Stimulated activated effector memory CD8-positive, alpha-beta T cell treated with anti-CD3 and anti-CD28 coated beads, Interleukin-12 subunit alpha, Interleukin-12 subunit beta, amount 100 ng/mL, for 72 hours (primary cell): ENCODE measurements around the gene FER.
"Not testable (repeated sequence)": the region's sequence is repeated elsewhere in the genome, so short reads cannot be mapped to it uniquely, and the experiment has no call there.

ENCODE experiments used
- ATAC-seq: fragments of 150-1000 bp; cut with Tn5 transposase; 2 replicates; pipeline ENCODE4 v1.10.0; 2021
- DNase-seq, 2 donors: peaks; one replicate each; pipeline ENCODE4 v3.0.0; 2021 to 2022; ENCODE audit warnings: low spot score in 2 of 2
- H3K27ac Mint-ChIP-seq: one replicate; pipeline ENCODE4 v1.8.0; 2022; ENCODE audit warnings: mild to moderate bottlenecking, mixed read lengths
- H3K36me3 Mint-ChIP-seq: one replicate; pipeline ENCODE4 v1.8.0; 2022; ENCODE audit warnings: mild to moderate bottlenecking, mixed read lengths
- H3K4me1 Mint-ChIP-seq: one replicate; pipeline ENCODE4 v1.8.0; 2022; ENCODE audit warnings: mixed read lengths
- H3K4me3 Mint-ChIP-seq: one replicate; pipeline ENCODE4 v1.8.0; 2022; ENCODE audit warnings: mild to moderate bottlenecking, mixed read lengths
- H3K9me3 Mint-ChIP-seq: one replicate; pipeline ENCODE4 v1.8.0; 2022; ENCODE audit warnings: mixed read lengths

The FER gene

GRCh38 chr5:108801776-108802175 lies 54.1 kb downstream of the FER start:
- Mint-ChIP-seq H3K4me1 (no peaks in the 10 kb centered on the region), H3K4me3 (no peak overlapping the region), H3K36me3 (no peaks in the 10 kb centered on the region), H3K9me3 (peaks cover 10% of the 10 kb centered on the region), H3K27ac (no peak overlapping the region)
- DNase-seq (no peak), ATAC-seq (peak; percentile 98)

- peaks cover 12% of the 10 kb centered on the region for H3K9me3 Mint-ChIP-seq
Observed at GRCh38 chr5:108810717-108811116, 63.0 kb downstream of the FER start.

GRCh38 chr5:108813673-108814072 lies 66.0 kb downstream of the FER start:
- DNase-seq (no peak), ATAC-seq (no peak)
- no peaks in the 10 kb centered on the region for H3K4me1 Mint-ChIP-seq
- peaks cover 2% of the 10 kb centered on the region for H3K9me3 Mint-ChIP-seq
- H3K36me3 Mint-ChIP-seq, result no peaks in the 10 kb centered on the region
- no peak overlapping the region for H3K27ac Mint-ChIP-seq
- no peak overlapping the region for H3K4me3 Mint-ChIP-seq

More at GRCh38 chr5:108810717-108811116, 63.0 kb downstream of the FER start:
- H3K4me1 Mint-ChIP-seq, result no peaks in the 10 kb centered on the region
- no peak overlapping the region for H3K27ac Mint-ChIP-seq
- DNase-seq (no peak), ATAC-seq (no peak)
- H3K36me3 Mint-ChIP-seq, result no peaks in the 10 kb centered on the region
- H3K4me3 Mint-ChIP-seq, result no peak overlapping the region

DNA sequence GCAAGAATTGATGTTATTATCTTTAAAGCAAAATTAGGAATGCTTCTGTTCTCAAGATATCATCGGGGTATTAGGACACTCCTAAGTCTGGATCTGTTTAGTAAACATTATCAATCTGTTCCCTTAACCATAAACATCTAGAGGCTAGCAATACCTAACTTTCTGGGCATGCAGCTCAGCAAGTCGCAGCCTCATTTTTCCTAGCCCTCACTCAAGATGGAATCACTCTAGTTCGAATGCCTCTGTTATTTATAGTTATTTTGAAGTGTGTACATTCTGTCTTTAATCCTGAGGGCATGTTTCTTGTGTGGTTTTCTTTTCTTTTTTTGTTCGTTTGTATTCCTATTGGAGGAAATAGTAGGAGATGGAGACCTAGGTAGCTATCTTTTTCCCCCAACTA lies 66.9 kb downstream of the FER start:
- no peak overlapping the region for H3K4me3 Mint-ChIP-seq

DNA sequence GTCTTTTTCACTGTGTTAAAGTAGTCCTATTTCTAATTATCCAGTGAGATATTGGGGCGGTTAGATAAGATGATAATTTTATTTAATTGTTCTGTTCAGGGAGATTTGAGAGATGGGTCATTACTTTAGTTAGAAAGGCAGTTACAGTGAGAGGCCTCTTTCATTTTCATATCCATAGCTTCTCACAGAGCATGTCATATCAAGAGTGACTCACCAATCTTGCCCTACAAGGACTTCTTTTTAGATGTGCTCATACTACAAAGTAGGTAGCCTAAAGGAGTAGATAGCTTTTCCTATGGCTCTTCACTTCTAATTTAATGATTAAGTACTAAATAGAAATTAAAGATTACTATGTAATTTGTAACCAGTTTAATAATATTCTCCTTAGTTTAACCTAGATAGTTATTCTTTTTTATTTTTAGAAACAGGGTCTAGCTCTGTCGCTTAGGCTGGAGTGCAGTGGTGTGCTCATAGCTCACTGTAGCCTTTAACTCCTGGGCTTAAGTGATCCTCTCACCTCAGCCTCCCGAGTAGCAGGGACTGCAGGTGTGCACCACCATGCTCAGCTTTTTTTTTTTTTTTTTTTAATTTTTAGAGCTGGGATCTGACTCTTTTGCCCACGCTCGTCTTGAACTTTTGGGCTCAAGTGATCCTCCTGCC lies 71.0 kb downstream of the FER start:
- no peaks in the 10 kb centered on the region for H3K9me3 Mint-ChIP-seq
- no peak overlapping the region for H3K4me3 Mint-ChIP-seq
- ATAC-seq (peak; percentile 100), DNase-seq (no peak)
- no peaks in the 10 kb centered on the region for H3K4me1 Mint-ChIP-seq
- no peaks in the 10 kb centered on the region for H3K36me3 Mint-ChIP-seq
- peak overlapping the region; percentile 30 for H3K27ac Mint-ChIP-seq

More for the DNA sequence above, 66.9 kb downstream of the FER start:
- H3K36me3 Mint-ChIP-seq, result no peaks in the 10 kb centered on the region
- ATAC-seq (no peak), DNase-seq (no peak)
- no peaks in the 10 kb centered on the region for H3K4me1 Mint-ChIP-seq
- H3K27ac Mint-ChIP-seq, result no peak overlapping the region
- H3K9me3 Mint-ChIP-seq, result peaks cover 2% of the 10 kb centered on the region

DNA sequence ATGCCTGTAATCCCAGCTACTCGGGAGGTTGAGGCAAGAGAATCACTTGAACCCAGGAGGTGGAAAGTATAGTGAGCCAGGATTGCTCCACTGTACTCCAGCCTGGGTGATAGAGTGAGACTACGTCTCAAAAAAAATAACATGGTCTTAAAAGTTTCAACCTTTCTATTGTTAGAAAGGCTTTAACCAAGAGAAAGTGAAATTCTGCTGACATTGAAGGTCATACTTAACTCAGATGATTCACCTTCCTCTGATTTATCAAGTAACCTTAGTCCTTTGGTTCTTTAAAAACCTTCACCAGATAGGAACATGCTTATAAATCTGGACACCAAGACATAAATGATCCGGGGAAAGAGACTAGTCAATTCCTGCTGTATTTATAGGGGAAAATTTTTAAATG lies 73.3 kb downstream of the FER start:
- Mint-ChIP-seq H3K4me1 (no peaks in the 10 kb centered on the region), H3K4me3 (no peak overlapping the region), H3K27ac (no peak overlapping the region), H3K36me3 (no peaks in the 10 kb centered on the region), H3K9me3 (no peaks in the 10 kb centered on the region)
- no peak for ATAC-seq
- no peak for DNase-seq

GRCh38 chr5:108822211-108822947 lies 74.7 kb downstream of the FER start:
- H3K36me3 Mint-ChIP-seq, result no peaks in the 10 kb centered on the region
- H3K4me3 Mint-ChIP-seq, result no peak overlapping the region
- no peak for ATAC-seq
- H3K4me1 Mint-ChIP-seq, result no peaks in the 10 kb centered on the region
- no peaks in the 10 kb centered on the region for H3K9me3 Mint-ChIP-seq
- no peak overlapping the region for H3K27ac Mint-ChIP-seq
- no peak for DNase-seq

DNA sequence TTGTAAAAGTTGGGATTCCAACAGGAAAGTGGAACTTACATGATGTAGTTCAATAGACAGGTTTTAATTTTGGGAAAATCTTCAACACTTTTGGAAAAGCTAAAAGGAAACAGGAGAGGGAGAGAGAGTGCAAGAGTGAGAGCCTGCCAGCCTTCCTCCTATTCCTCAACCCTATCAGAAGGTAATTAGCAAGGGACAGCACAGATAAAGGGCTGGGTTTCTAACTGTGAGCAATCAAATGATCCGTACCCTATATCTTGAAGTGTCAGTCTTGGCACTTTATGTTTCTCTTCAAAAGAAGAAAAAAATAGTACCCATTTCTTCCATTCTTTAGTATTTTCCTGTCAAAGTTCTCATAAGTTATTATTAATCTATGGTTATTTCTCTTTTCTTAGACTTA lies 79.4 kb downstream of the FER start:
- no peak overlapping the region for H3K4me3 Mint-ChIP-seq
- DNase-seq (no peak), ATAC-seq (no peak)
- H3K36me3 Mint-ChIP-seq, result no peaks in the 10 kb centered on the region
- H3K27ac Mint-ChIP-seq, result no peak overlapping the region
- H3K9me3 Mint-ChIP-seq, result no peaks in the 10 kb centered on the region
- H3K4me1 Mint-ChIP-seq, result no peaks in the 10 kb centered on the region

DNA sequence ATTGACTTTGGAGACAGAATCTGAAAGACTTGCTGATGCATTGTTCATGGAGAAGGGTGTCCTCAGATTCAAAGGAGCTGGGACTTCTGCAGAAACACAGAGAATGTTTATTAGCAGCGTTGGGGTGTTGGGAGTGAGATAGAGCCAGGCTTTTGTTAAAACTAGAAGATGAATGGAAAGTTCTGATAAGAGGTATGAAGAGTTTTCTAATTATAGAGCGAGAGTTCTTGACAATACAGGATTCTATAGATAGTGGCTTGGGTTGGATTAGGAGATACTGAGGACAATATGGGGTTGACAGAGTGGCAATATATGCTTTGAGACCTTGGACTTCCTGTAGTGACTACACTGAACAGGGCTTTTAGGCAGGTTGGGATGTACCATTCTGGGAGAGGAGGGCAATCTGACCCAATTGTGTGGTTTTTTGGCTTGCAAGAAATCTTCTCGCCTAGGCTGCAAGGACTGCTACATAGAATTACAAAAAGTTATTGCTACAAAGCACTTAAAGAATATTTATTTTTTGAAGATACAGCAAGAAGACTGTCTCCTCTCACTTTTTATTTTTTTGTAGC lies 83.1 kb downstream of the FER start:
- Mint-ChIP-seq H3K4me3 (no peak overlapping the region), H3K4me1 (no peaks in the 10 kb centered on the region), H3K27ac (no peak overlapping the region), H3K36me3 (no peaks in the 10 kb centered on the region), H3K9me3 (no peaks in the 10 kb centered on the region)
- ATAC-seq, result no peak
- no peak for DNase-seq

DNA sequence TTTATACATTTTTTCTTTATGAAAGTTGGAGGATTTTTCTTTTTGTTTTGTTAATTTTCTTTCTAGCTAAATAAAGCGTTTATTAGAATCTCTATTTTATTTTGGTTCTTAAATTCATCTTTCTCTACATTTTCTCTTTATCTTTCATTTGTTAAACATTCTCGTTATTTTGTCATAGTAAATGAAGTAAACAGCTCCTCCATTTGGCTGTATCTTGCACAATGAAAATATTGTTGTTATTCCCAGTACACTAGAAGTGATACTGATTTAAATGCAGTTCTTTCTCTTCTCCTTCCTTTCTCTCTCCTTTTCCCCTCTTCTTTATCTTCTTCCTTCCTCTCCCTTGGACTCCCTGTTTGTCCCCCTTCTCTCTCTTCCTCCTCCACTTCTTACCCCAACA lies 88.8 kb downstream of the FER start:
- DNase-seq, result no peak
- no peak overlapping the region for H3K27ac Mint-ChIP-seq

GRCh38 chr5:108842260-108842941 lies 94.7 kb downstream of the FER start:
- H3K27ac Mint-ChIP-seq, H3K36me3 Mint-ChIP-seq: not testable (repeated sequence)

More for the DNA sequence above, 88.8 kb downstream of the FER start:
- Mint-ChIP-seq H3K9me3 (peaks cover 4% of the 10 kb centered on the region), H3K4me1 (no peaks in the 10 kb centered on the region), H3K36me3 (peaks cover 6% of the 10 kb centered on the region), H3K4me3 (no peak overlapping the region)
- ATAC-seq, result no peak

GRCh38 chr5:108851129-108851528 lies 103.4 kb downstream of the FER start:
- H3K4me1 Mint-ChIP-seq, DNase-seq, H3K36me3 Mint-ChIP-seq, H3K27ac Mint-ChIP-seq, H3K4me3 Mint-ChIP-seq, ATAC-seq: not testable (repeated sequence)
- H3K9me3 Mint-ChIP-seq, result peaks cover 11% of the 10 kb centered on the region

More at GRCh38 chr5:108842260-108842941, 94.7 kb downstream of the FER start:
- ATAC-seq, H3K4me1 Mint-ChIP-seq, H3K9me3 Mint-ChIP-seq, H3K4me3 Mint-ChIP-seq, DNase-seq: not testable (repeated sequence)

- no peak overlapping the region for H3K27ac Mint-ChIP-seq
- H3K36me3 Mint-ChIP-seq, result no peaks in the 10 kb centered on the region
- H3K4me3 Mint-ChIP-seq, result no peak overlapping the region
Observed at GRCh38 chr5:108857905-108858304, 110.2 kb downstream of the FER start.

GRCh38 chr5:108858959-108859358 lies 111.3 kb downstream of the FER start:
- Mint-ChIP-seq H3K36me3 (no peaks in the 10 kb centered on the region), H3K9me3 (peaks cover 2% of the 10 kb centered on the region), H3K4me3 (no peak overlapping the region), H3K4me1 (no peaks in the 10 kb centered on the region), H3K27ac (no peak overlapping the region)
- ATAC-seq, result no peak
- DNase-seq, result no peak

More at GRCh38 chr5:108857905-108858304, 110.2 kb downstream of the FER start:
- H3K9me3 Mint-ChIP-seq, result peaks cover 8% of the 10 kb centered on the region
- DNase-seq (no peak), ATAC-seq (no peak)
- H3K4me1 Mint-ChIP-seq, result no peaks in the 10 kb centered on the region

DNA sequence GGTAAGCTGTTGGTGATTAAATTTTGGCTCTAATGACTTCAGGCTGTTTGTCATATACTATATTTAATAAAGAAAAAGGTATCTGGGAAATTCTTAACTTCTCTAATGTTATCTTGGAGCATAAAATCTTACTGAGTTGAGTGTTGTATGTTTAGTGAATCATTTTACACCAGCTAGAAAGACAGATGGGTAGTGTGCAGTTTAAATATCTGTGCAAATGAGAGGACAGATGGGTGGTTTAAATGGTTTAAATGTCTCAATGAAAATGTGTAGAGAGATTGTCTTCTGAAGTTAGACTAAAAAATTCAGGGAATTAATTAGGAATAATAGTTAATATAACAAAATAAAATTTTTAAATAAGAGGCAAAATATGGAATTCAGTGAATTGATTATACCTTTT lies 114.5 kb downstream of the FER start:
- no peak for DNase-seq
- H3K36me3 Mint-ChIP-seq, result no peaks in the 10 kb centered on the region
- H3K9me3 Mint-ChIP-seq, result no peaks in the 10 kb centered on the region
- no peak overlapping the region for H3K4me3 Mint-ChIP-seq
- H3K4me1 Mint-ChIP-seq, result no peaks in the 10 kb centered on the region
- no peak overlapping the region for H3K27ac Mint-ChIP-seq
- ATAC-seq, result no peak
